Progenitor cell of endocrine pancreas (in vitro differentiated cells): ENCODE measurements around the gene TRAF3IP1. TPM values are rescaled to one million over a fixed set of nuclear protein-coding genes. Genes with fewer than 3 reads are reported as not detected.
A peak's percentile ranks its signal among the peaks of the same experiment; 100 is the strongest.

Experiments used
- DNase-seq: peaks from one replicate; pipeline ENCODE4 v3.0.0; 2021; ENCODE audit warnings: low spot score; ENCODE audit not compliant: unreplicated experiment
- H3K27ac Mint-ChIP-seq: 2 replicates; pipeline ENCODE4 v1.8.0; 2021; ENCODE audit warnings: mild to moderate bottlenecking, moderate library complexity, mixed read lengths
- H3K27me3 Mint-ChIP-seq: 2 replicates; pipeline ENCODE4 v1.8.0; 2021; ENCODE audit warnings: mixed read lengths
- H3K36me3 Mint-ChIP-seq: 2 replicates; pipeline ENCODE4 v1.8.0; 2022; ENCODE audit warnings: mixed read lengths; ENCODE audit not compliant: insufficient read depth
- H3K4me1 Mint-ChIP-seq: 2 replicates; pipeline ENCODE4 v1.8.0; 2021; ENCODE audit warnings: low read depth, mixed read lengths
- H3K4me3 Mint-ChIP-seq: 2 replicates; pipeline ENCODE4 v1.8.0; 2021; ENCODE audit warnings: low read depth, mild to moderate bottlenecking, moderate library complexity, mixed read lengths
- H3K9me3 Mint-ChIP-seq: 2 replicates; pipeline ENCODE4 v1.8.0; 2021; ENCODE audit warnings: low read depth, mixed read lengths
- CTCF ChIP-seq: fragments of 200-600 bp; sonication (generic); IDR thresholded peaks from one replicate; pipeline ENCODE4 v1.5.0; 2021; ENCODE audit warnings: antibody characterized with exemption, mild to moderate bottlenecking; ENCODE audit not compliant: unreplicated experiment
- total RNA-seq: library from RNA; stranded (reverse); gene quantifications from 2 replicates; pipeline ENCODE4 v1.2.1, GENCODE V29; 2021

Gene TRAF3IP1
- total RNA-seq, 1 donor from 2014 or later: 27.0 TPM

- no peak for TF ChIP-seq CTCF
- Mint-ChIP-seq H3K27me3 (no peaks in the 10 kb centered on the region), H3K27ac (no peak overlapping the region), H3K36me3 (peaks cover 23% of the 10 kb centered on the region), H3K4me1 (peaks cover 11% of the 10 kb centered on the region), H3K9me3 (peaks cover 4% of the 10 kb centered on the region), H3K4me3 (no peak overlapping the region)
- DNase-seq: no peak
Observed at GRCh38 chr2:238383743-238384380, 63.5 kb downstream of the TRAF3IP1 start.

GRCh38 chr2:238387332-238387731 lies 67.0 kb downstream of the TRAF3IP1 start:
- Mint-ChIP-seq H3K9me3 (peaks cover 4% of the 10 kb centered on the region), H3K27ac (no peak overlapping the region), H3K27me3 (no peaks in the 10 kb centered on the region), H3K36me3 (peaks cover 16% of the 10 kb centered on the region), H3K4me3 (no peak overlapping the region), H3K4me1 (peaks cover 27% of the 10 kb centered on the region)
- TF ChIP-seq CTCF: no peak
- no peak for DNase-seq

- peak overlapping the region; percentile 71 for H3K27ac Mint-ChIP-seq
- H3K9me3 Mint-ChIP-seq: peaks cover 4% of the 10 kb centered on the region
- H3K27me3 Mint-ChIP-seq: no peaks in the 10 kb centered on the region
- DNase-seq: no peak
- no peak overlapping the region for H3K4me3 Mint-ChIP-seq
- TF ChIP-seq CTCF: no peak
- H3K4me1 Mint-ChIP-seq: peaks cover 33% of the 10 kb centered on the region
- H3K36me3 Mint-ChIP-seq: peaks cover 5% of the 10 kb centered on the region
Observed at GRCh38 chr2:238388794-238389193, 68.5 kb downstream of the TRAF3IP1 start.

GRCh38 chr2:238389988-238390589 lies 69.8 kb downstream of the TRAF3IP1 start:
- Mint-ChIP-seq H3K27ac (peak overlapping the region; percentile 87), H3K4me3 (peak overlapping the region; percentile 20), H3K4me1 (peaks cover 36% of the 10 kb centered on the region), H3K27me3 (no peaks in the 10 kb centered on the region), H3K36me3 (peaks cover 1% of the 10 kb centered on the region), H3K9me3 (peaks cover 5% of the 10 kb centered on the region)
- no peak for TF ChIP-seq CTCF
- no peak for DNase-seq

GRCh38 chr2:238391042-238391689 lies 70.8 kb downstream of the TRAF3IP1 start:
- Mint-ChIP-seq H3K4me3 (no peak overlapping the region), H3K27me3 (no peaks in the 10 kb centered on the region), H3K9me3 (peaks cover 5% of the 10 kb centered on the region), H3K36me3 (no peaks in the 10 kb centered on the region), H3K27ac (peak overlapping the region; percentile 45), H3K4me1 (peaks cover 36% of the 10 kb centered on the region)
- TF ChIP-seq CTCF: no peak
- no peak for DNase-seq
